Sigmoid colon (tissue), 4 donors: Measurements from ENCODE around the gene ACER1.

Experiments used
- EP300 ChIP-seq, 4 donors: sonication (generic); formaldehyde crosslinking; IDR thresholded peaks; one replicate each; pipeline ENCODE4 v1.6.1; 2017; ENCODE audit warnings: antibody characterized with exemption in 4 of 4
- POLR2A ChIP-seq, 2 donors: fragments of 450-650 bp; IDR thresholded peaks; one replicate each; pipeline ENCODE4 v1.6.1; 2016; ENCODE audit warnings: antibody characterized with exemption in 2 of 2, mild to moderate bottlenecking in 2 of 2, moderate library complexity in 2 of 2
- POLR2AphosphoS5 ChIP-seq, 4 donors: sonication (generic); formaldehyde crosslinking; IDR thresholded peaks; one replicate each; pipeline ENCODE4 v1.6.1; 2017; ENCODE audit warnings: antibody characterized with exemption in 4 of 4
- TF ChIP-seq, protein P1 (sequence below), 4 experiments: fragments of 450-650 bp in 3 of 4; fragments of 200-600 bp in 1 of 4; IDR thresholded peaks; one replicate each; pipeline ENCODE4 v1.5.1; 2016 to 2019; ENCODE audit warnings: antibody characterized with exemption in 4 of 4, mild to moderate bottlenecking in 3 of 4, moderate library complexity in 2 of 4

DNA sequence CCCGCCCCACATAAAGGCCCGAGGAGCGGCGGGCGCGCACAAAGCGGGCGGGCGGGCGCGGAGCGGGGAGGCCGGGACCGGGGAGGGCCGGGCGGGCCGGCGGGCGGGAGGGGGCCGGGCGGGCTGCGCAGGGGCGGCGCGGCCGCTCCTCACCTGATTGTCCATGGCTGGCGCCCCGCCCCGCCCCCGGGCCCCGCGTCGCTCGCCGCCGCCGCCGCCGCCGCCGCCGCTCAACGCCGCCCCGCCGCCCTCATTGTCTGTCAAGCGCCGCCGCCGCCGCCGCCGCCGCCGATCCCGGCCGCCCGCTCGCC is 53.8 kb downstream of the ACER1 start:
- TF ChIP-seq POLR2A (IDR thresholded peaks at IDR 0.05) = no peak
- TF ChIP-seq, protein P1, sequence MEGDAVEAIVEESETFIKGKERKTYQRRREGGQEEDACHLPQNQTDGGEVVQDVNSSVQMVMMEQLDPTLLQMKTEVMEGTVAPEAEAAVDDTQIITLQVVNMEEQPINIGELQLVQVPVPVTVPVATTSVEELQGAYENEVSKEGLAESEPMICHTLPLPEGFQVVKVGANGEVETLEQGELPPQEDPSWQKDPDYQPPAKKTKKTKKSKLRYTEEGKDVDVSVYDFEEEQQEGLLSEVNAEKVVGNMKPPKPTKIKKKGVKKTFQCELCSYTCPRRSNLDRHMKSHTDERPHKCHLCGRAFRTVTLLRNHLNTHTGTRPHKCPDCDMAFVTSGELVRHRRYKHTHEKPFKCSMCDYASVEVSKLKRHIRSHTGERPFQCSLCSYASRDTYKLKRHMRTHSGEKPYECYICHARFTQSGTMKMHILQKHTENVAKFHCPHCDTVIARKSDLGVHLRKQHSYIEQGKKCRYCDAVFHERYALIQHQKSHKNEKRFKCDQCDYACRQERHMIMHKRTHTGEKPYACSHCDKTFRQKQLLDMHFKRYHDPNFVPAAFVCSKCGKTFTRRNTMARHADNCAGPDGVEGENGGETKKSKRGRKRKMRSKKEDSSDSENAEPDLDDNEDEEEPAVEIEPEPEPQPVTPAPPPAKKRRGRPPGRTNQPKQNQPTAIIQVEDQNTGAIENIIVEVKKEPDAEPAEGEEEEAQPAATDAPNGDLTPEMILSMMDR (IDR thresholded peaks at IDR 0.05) = no peak
- TF ChIP-seq EP300 (IDR thresholded peaks at IDR 0.05) = no peak
- no peak for TF ChIP-seq POLR2AphosphoS5 (IDR thresholded peaks at IDR 0.05)
